Suprapubic skin (tissue), 4 donors: Measurements from ENCODE around the gene ZNF841.

ENCODE experiments used
- POLR2A ChIP-seq, 2 donors: fragments of 450-650 bp; IDR thresholded peaks; one replicate each; pipeline ENCODE4 v1.6.1; 2017; ENCODE audit warnings: antibody characterized with exemption in 2 of 2, mild to moderate bottlenecking in 2 of 2, moderate library complexity in 2 of 2
- POLR2AphosphoS5 ChIP-seq, 3 donors: sonication (generic); formaldehyde crosslinking; IDR thresholded peaks; one replicate each; pipeline ENCODE4 v1.6.1; 2017; ENCODE audit warnings: antibody characterized with exemption in 3 of 3
- TF ChIP-seq, protein P1 (sequence below), 2 donors: fragments of 200-600 bp in 1 of 2; fragments of 450-650 bp in 1 of 2; sonication (generic) in 1 of 2; IDR thresholded peaks; one replicate each; pipeline ENCODE4 v1.5.1; 2016 to 2019; ENCODE audit warnings: antibody characterized with exemption in 2 of 2, mild to moderate bottlenecking in 1 of 2, moderate library complexity in 1 of 2

DNA sequence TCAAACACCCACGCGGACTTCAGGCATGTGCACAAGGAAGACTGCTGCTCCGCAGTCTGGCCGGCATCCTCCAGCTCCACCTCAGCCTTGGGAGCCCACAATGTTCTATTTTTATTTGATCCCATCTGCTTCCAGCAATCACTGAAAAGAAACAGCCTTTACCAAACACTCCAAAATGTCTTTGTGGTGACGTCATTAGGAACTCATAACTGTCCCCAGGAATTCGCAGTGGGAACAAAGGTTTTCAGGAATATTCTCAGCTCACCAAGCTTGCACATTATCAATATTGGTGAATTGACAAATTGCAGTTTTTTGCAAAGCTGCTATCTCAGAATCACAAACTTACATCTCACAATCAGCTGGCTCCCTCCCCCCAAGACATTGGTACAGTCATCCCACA lies 15.2 kb upstream of the ZNF841 start:
- TF ChIP-seq, protein P1, sequence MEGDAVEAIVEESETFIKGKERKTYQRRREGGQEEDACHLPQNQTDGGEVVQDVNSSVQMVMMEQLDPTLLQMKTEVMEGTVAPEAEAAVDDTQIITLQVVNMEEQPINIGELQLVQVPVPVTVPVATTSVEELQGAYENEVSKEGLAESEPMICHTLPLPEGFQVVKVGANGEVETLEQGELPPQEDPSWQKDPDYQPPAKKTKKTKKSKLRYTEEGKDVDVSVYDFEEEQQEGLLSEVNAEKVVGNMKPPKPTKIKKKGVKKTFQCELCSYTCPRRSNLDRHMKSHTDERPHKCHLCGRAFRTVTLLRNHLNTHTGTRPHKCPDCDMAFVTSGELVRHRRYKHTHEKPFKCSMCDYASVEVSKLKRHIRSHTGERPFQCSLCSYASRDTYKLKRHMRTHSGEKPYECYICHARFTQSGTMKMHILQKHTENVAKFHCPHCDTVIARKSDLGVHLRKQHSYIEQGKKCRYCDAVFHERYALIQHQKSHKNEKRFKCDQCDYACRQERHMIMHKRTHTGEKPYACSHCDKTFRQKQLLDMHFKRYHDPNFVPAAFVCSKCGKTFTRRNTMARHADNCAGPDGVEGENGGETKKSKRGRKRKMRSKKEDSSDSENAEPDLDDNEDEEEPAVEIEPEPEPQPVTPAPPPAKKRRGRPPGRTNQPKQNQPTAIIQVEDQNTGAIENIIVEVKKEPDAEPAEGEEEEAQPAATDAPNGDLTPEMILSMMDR (IDR thresholded peaks at IDR 0.05), result no peak
- TF ChIP-seq POLR2A (IDR thresholded peaks at IDR 0.05), result no peak
- TF ChIP-seq POLR2AphosphoS5 (IDR thresholded peaks at IDR 0.05), result no peak
